T-helper 2 cell treated with Interferon-gamma antibody and Interleukin-4, amounts not matched to agents 100 ng/mL and 5 ng/mL, for 36 hours (primary cell): ENCODE measurements around the gene GPR34. TPM values are rescaled to one million over a fixed set of nuclear protein-coding genes. Genes with fewer than 3 reads are reported as not detected.
"Not testable (repeated sequence)": the region's sequence is repeated elsewhere in the genome, so short reads cannot be mapped to it uniquely, and the experiment has no call there.

Experiments
- intact Hi-C: fragments of 100-400 bp; cut with micrococcal nuclease; formaldehyde crosslinking; loops from one replicate; pipeline ENCODE4 v1.15.1; 2023
- total RNA-seq: library from RNA; stranded (reverse); gene quantifications from 2 replicates; pipeline ENCODE4 v1.2.3, GENCODE V29; 2022

The GPR34 gene
- total RNA-seq, 1 donor from 2014 or later: not detected

DNA sequence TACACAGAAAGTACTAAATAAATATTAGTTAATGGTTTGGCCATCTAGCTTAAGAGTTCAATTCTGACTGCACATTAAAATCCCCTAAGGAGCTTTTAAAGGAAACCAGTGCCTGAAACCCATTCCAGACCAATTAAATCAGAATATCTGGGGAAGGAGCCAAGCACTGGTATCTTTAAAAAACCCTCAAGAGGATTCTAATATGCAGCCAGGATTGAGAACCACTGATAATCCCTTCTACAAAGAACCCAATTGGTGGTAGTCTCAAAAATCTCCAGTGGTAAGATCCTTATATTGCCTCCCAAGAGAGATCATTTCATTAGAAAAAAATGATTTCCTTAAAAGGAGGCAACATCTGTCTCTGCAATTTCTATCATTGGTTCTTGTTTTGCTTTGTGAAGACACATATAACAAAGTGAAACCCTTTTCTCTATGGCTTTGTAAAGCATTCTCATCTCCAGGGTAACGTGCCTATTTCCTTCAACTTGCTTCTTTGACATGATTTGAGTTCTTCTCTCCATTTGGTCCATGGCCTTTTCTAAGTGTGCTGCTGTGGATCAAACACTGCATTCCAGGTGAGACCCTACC lies 3.5 kb downstream of the GPR34 start:
- intact Hi-C loops: no loop called here

- intact Hi-C loops: no loop called here
These were observed 4.3 kb downstream of the GPR34 start for GRCh38 chrX:41693024-41693423.

DNA sequence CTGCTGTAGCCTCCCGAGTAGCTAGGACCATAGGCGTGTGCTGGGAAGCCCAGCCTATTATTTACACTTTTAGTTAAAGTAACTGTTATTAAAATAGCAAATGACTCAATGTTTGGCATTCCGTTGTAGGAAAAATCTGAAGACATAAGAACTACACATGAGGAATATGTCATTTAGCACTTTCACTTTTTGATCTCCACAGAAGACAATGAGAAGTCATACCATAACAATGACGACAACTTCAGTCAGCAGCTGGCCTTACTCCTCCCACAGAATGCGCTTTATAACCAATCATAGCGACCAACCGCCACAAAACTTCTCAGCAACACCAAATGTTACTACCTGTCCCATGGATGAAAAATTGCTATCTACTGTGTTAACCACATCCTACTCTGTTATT lies 6.7 kb downstream of the GPR34 start:
- intact Hi-C loops: no loop called here

DNA sequence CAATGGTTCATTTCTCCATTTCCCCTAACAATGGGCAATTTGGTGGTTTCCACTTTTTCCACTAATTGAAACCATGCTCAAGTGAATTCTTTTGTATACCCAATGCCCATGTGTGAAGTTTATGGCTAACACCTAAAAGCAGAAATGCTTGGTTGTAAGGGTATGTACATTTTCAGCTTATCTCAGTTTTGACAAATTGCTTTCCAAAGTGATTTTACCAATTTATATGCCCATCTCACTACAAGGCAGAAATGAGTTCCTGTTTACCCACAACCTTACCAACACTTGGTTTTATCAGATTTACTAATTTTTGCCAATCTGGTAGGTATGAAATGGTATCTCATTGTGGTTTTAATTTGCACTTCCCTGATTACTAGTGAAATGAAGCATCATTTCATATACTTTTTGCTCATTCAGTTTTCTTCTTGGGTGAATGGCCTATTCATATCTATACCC lies 14.8 kb downstream of the GPR34 start:
- intact Hi-C loops: no loop called here

- intact Hi-C loops: no loop called here
These were observed 16.3 kb downstream of the GPR34 start for GRCh38 chrX:41705042-41705441.

GRCh38 chrX:41705680-41706374 lies 17.1 kb downstream of the GPR34 start:
- intact Hi-C loops: no loop called here

- intact Hi-C loops: no loop called here
These were observed 18.4 kb downstream of the GPR34 start for GRCh38 chrX:41707218-41707617.

DNA sequence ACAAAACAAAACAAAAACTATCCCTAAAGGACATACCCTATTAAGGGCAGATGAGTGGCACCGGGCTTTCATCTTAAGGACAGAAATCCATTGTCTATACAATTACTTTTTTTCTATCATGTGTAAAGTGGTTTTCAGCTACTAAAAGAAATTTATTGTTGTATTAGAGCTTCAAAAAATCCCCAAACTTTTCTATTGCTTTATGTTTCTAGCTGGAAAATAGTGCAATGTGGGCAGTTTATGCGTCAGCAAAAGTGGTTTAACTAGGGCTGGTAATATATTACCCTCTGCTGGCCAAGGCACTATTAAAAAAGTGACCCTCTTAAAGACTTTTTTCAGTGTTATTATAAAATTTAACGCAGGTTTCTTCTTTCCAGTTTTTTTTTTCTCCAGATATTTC lies 19.7 kb downstream of the GPR34 start:
- intact Hi-C loops: no loop called here

DNA sequence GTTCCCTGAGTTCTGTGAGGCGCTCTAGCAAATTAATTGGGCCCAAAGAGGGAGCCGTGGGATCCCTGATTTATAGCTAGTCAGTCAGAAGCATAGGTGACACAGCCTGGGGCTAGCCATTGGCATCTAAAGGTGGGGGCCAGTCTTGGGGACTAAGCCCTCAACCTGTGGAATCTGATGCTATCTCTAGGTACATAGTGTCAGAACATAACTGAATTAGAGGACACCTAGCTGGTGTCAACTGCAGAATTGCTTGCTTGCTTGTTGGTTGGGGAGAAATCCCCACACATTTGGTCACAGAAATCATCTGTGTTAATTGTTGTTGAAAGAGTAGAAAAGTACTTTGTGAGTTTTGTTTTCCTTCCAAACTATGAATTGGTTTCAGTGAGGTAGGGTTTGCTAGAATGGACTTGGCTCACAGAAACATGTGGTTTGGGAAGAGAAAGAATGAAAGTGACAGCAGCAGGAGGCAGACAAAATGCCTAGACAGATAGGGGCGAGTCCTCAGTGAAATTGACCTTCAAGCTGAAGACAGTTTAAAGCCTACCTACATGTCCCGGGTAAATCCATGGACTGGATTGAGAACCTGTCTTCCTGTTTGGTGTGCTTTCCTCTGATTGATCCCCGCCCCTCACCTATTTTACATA lies 22.4 kb downstream of the GPR34 start:
- intact Hi-C loops: no loop called here

GRCh38 chrX:41716222-41716621 lies 27.4 kb downstream of the GPR34 start:
- intact Hi-C loops: no loop called here

- intact Hi-C loops: no loop called here
These were observed 28.1 kb downstream of the GPR34 start for GRCh38 chrX:41716767-41717473.

- intact Hi-C loops: no loop called here
These were observed 29.9 kb downstream of the GPR34 start for GRCh38 chrX:41718481-41719235.

DNA sequence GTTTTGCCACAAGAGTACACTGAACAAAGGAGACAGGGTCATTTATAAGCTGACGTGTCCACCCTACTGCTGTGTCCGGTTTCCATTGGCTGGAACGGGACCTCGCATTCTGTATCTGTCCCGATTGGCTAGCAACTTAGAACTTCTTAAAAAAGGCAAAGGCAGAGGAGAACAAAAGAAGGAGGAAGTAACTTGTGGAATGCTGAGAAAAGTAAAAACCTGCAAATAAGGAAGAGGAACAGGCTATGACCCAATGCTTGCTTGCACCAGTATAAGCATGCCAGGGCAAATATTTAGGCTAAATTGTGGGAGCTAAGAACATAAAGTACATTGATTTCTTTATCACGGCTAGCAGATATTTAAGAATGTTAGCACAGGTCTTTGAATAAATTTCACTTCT lies 30.8 kb downstream of the GPR34 start:
- intact Hi-C loops: not testable (repeated sequence)

DNA sequence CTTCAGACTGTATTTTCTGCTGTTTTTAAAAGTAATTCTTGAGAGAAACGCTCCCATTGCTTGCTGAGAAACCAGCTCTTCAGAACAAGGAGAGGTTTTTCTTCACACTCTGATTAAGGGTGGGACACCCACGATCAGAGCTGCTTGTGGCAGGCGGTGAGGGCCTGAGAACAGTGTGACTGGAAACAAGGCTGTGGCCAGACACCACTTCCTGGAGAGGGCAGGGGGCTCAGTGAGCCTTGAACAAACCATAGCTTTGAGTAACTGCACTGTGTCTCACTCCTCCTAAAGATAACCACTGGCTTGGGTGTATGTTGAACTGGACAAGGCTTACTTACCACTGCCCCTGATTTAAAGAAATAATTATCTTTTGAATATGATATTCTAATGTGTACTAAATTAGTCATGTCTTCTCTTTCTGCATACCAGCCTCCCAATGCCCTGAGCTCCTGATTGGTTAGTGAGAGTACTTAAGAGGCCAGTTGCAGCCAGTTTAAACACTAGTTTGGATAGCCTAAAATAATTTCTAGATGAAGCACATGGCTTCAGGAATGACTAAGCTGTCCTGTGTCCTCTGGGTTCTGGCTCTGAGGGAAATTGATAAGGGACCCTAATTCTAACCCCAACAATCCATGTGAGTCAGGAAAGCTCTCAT lies 31.5 kb downstream of the GPR34 start:
- intact Hi-C loops: no loop called here

GRCh38 chrX:41721590-41721989 lies 32.8 kb downstream of the GPR34 start:
- intact Hi-C loops: no loop called here

- intact Hi-C loops: no loop called here
These were observed 33.4 kb downstream of the GPR34 start for GRCh38 chrX:41722214-41722613.

DNA sequence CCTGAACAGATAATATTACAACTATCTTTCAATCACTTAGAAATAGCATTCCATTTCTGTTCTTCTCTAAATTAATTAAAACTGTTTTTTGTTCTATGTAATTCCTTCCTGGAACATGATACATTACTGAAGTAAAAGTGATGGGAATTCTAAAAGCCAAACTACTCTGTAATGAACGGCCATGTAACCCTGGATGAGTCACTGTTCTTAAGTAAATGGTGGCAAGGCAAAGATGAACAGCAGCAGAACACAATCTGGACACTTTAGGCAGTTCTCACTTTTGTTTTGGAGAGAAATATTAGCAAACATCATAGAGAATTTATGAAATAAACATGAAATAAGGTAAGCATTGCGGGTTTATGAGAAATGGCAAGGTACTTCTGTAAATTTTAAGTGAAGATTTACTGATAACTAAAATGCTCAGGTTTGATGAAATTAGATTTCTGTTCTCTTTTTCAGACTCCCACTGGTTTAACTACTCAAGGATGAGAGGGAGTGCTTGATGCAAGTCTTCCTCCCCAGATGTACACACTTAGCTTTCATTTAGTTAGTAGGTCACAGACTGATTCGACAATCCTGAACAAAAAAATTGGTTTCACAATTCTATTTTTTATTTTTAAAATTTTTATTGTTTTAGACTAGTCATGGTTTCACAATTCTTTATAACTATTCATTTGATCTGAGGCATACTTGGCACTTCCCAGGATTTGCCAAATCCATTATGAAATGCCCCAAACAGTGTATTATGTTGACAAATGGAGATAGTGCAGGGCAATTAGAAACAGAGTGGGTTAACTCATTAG lies 34.2 kb downstream of the GPR34 start:
- intact Hi-C loops: no loop called here

- intact Hi-C loops: no loop called here
These were observed 35.1 kb downstream of the GPR34 start, which contains the start of gene GPR82 for GRCh38 chrX:41723826-41724225. GPR82 (plus strand) TSS chrX:41724181; CDS start chrX:41727027, 2,846 bp downstream.

DNA sequence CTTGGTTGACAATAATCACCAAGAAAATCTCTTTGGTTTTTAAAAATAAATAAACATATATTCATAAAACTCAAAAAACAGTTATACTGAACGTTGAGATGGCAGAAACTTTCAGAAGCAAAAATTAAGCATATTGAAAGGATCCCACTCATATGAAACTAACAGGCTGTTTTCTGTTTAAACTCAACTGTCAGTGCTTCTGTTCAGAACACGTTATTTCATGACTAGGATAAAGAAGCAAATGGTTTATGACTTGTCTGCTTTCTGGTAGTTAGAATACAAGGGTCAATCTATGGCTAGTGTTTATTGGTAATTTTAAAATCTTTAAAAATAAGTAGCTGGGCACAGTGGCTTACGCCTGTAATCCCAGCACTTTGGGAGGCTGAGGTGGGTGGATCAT lies 39.4 kb downstream of the GPR34 start:
- intact Hi-C loops: no loop called here

DNA sequence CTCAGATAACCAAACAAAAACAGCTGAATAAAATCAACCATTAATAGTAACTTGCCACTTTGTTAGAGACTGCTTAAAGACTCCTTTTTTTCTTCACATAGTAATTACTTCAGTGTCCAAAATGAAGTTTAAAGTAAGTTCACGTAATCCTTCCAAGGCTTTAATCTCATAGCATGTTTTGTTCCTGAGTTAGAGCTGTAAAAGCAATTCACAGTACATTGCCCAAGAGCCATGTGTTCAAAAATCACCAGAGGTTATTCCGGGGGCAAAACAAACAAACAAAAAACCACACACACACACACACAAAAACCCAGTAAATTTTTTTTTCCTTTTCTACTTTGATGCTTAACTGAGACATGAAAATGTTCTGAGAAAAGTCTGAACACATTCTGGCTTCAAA lies 41.3 kb downstream of the GPR34 start:
- intact Hi-C loops: loop anchor here (5.0 to 10.0 kb wide), 2 partner anchors 45 to 398 kb away; partner anchors contain the start of genes DDX3X and GPR34
